GM12891 (cell line): ENCODE measurements around the gene CNOT6L.

Source experiments
- PAX5 ChIP-seq: IDR thresholded peaks from 2 replicates; pipeline ENCODE4 v1.6.1; 2011; ENCODE audit warnings: low read length, moderate library complexity, mild to moderate bottlenecking; ENCODE audit not compliant: insufficient read depth, severe bottlenecking
- POLR2A ChIP-seq: IDR thresholded peaks from 2 replicates; pipeline ENCODE4 v1.6.1; 2011; ENCODE audit warnings: low read depth, low read length, control low read depth
- POLR2AphosphoS5 ChIP-seq: IDR thresholded peaks from 2 replicates; pipeline ENCODE4 v1.6.1; 2011; ENCODE audit warnings: low read depth, low read length, control low read depth
- POU2F2 ChIP-seq: IDR thresholded peaks from 2 replicates; pipeline ENCODE4 v1.6.1; 2011; ENCODE audit warnings: low read depth, mild to moderate bottlenecking, control low read depth, low read length, moderate library complexity
- SPI1 ChIP-seq: IDR thresholded peaks from 2 replicates; pipeline ENCODE4 v1.6.1; 2011; ENCODE audit warnings: low read depth, low read length, control low read depth
- TAF1 ChIP-seq: IDR thresholded peaks from 2 replicates; pipeline ENCODE4 v1.6.1; 2011; ENCODE audit warnings: low read depth, low read length, control low read depth

DNA sequence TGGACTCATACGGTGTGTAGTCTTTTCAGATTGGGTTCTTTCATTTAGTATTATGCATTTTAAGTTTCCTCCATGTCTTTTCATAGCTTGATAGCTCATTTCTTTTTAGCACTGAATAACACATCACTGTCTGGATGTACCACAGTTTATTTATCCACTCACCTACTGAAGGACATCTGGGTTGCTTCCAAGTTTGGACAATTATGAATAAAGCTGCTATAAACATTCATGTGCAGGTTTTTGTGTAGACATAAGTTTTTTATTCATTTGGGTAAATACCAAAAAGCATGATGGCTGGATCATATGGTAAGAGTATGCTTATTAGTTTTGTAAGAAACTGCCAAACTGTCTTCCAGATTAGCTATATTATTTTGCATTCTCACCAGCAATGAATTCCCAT is 29.0 kb downstream of the CNOT6L start:
- no peak for TF ChIP-seq POLR2AphosphoS5
- no peak for TF ChIP-seq TAF1
- TF ChIP-seq POLR2A = no peak
- no peak for TF ChIP-seq POU2F2
- TF ChIP-seq SPI1 = no peak
- TF ChIP-seq PAX5 = no peak
